Esophagus muscularis mucosa (tissue), 4 donors: ENCODE data around the gene CD300E. TPM values are rescaled to one million over a fixed set of nuclear protein-coding genes. Genes with fewer than 3 reads are reported as not detected.

Source experiments
- DNase-seq: peaks from one replicate; pipeline ENCODE4 v3.0.0-alpha.2; 2017; ENCODE audit errors: extremely low spot score
- H3K27ac ChIP-seq, 4 donors: fragments of 200-600 bp; sonication (generic); replicated peaks in 1 of 4; 1 replicate in 3 of 4; 2 replicates in 1 of 4; pipeline ENCODE4 v1.5.1; 2016 to 2019; ENCODE audit warnings: mild to moderate bottlenecking in 1 of 4
- H3K27me3 ChIP-seq, 4 donors: fragments of 200-600 bp; sonication (generic); one replicate each; pipeline versions ENCODE4 v1.5.1 to v1.6.0; 2016 to 2019
- H3K36me3 ChIP-seq, 4 donors: fragments of 200-600 bp; sonication (generic); one replicate each; pipeline ENCODE4 v1.5.1; 2016 to 2019
- H3K4me1 ChIP-seq, 4 donors: fragments of 200-600 bp; sonication (generic); one replicate each; pipeline ENCODE4 v1.5.1; 2016 to 2019
- H3K4me3 ChIP-seq, 4 donors: fragments of 200-600 bp; sonication (generic); 1 replicate in 2 of 4; 2 replicates in 2 of 4; pipeline ENCODE4 v1.5.1; 2016 to 2019; ENCODE audit warnings: mild to moderate bottlenecking in 4 of 4, moderate library complexity in 1 of 4
- H3K9me3 ChIP-seq, 4 donors: fragments of 200-600 bp; sonication (generic); 1 replicate in 3 of 4; 2 replicates in 1 of 4; pipeline ENCODE4 v1.5.1; 2016 to 2019
- EP300 ChIP-seq: sonication (generic); formaldehyde crosslinking; IDR thresholded peaks from one replicate; pipeline ENCODE4 v1.6.1; 2017; ENCODE audit warnings: antibody characterized with exemption
- POLR2A ChIP-seq: fragments of 450-650 bp; IDR thresholded peaks from one replicate; pipeline ENCODE4 v1.6.1; 2017; ENCODE audit warnings: antibody characterized with exemption, moderate library complexity, mild to moderate bottlenecking, low read depth
- POLR2AphosphoS5 ChIP-seq, 2 donors: sonication (generic); formaldehyde crosslinking; IDR thresholded peaks; one replicate each; pipeline ENCODE4 v1.6.1; 2017; ENCODE audit warnings: antibody characterized with exemption in 2 of 2
- whole genome bisulfite sequencing: methylation state at CpG from one replicate; pipeline ENCODE4 v1.1.5; 2018; 5-methylcytosine and 5-hydroxymethylcytosine counted together
- intact Hi-C: fragments of 100-400 bp; cut with DNase I; formaldehyde crosslinking; loops from one replicate; pipeline ENCODE4 v1.15.1; 2023
- total RNA-seq, 4 donors: library from RNA; depleted of rRNA; stranded (reverse); fragments of >200 nt; gene quantifications; one replicate each; pipeline versions ENCODE4 v1.1.0 to v1.2.1, GENCODE V29; 2016
- TF ChIP-seq, protein P1 (sequence below), 3 experiments: fragments of 200-600 bp in 2 of 3; fragments of 450-650 bp in 1 of 3; sonication (generic) in 2 of 3; IDR thresholded peaks; one replicate each; pipeline ENCODE4 v1.5.1; 2017 to 2019; ENCODE audit warnings: antibody characterized with exemption in 3 of 3, mild to moderate bottlenecking in 2 of 3, moderate library complexity in 1 of 3

The CD300E gene
- total RNA-seq, 4 donors from 2014 or later = 0.39 to 5.0 (median 0.62) TPM

- H3K4me3 ChIP-seq = no peak overlapping the region
Observed at GRCh38 chr17:74597069-74597790, 26.3 kb downstream of the CD300E start.

GRCh38 chr17:74595037-74595750 is 28.3 kb downstream of the CD300E start:
- H3K4me3 ChIP-seq = no peak overlapping the region
- no peak for DNase-seq
- 76% methylated on average over 6 of the region's 6 CpGs for WGBS
- H3K4me1 ChIP-seq = no peaks in the 10 kb centered on the region
- no peaks in the 10 kb centered on the region for H3K36me3 ChIP-seq
- peaks cover 0 to 44% (median 0%) of the 10 kb centered on the region in 4 donors for H3K27me3 ChIP-seq
- intact Hi-C loops = no loop called here
- no peaks in the 10 kb centered on the region for H3K9me3 ChIP-seq
- no peak overlapping the region for H3K27ac ChIP-seq
- TF ChIP-seq POLR2A (no peak), EP300 (no peak), POLR2AphosphoS5 (IDR thresholded peaks at IDR 0.05) (no peak)
- TF ChIP-seq, protein P1, sequence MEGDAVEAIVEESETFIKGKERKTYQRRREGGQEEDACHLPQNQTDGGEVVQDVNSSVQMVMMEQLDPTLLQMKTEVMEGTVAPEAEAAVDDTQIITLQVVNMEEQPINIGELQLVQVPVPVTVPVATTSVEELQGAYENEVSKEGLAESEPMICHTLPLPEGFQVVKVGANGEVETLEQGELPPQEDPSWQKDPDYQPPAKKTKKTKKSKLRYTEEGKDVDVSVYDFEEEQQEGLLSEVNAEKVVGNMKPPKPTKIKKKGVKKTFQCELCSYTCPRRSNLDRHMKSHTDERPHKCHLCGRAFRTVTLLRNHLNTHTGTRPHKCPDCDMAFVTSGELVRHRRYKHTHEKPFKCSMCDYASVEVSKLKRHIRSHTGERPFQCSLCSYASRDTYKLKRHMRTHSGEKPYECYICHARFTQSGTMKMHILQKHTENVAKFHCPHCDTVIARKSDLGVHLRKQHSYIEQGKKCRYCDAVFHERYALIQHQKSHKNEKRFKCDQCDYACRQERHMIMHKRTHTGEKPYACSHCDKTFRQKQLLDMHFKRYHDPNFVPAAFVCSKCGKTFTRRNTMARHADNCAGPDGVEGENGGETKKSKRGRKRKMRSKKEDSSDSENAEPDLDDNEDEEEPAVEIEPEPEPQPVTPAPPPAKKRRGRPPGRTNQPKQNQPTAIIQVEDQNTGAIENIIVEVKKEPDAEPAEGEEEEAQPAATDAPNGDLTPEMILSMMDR (IDR thresholded peaks at IDR 0.05) = no peak

More at GRCh38 chr17:74597069-74597790, 26.3 kb downstream of the CD300E start:
- no peak overlapping the region for H3K27ac ChIP-seq
- no peak for DNase-seq
- peaks cover 0 to 36% (median 0%) of the 10 kb centered on the region in 4 donors for H3K27me3 ChIP-seq
- no peaks in the 10 kb centered on the region for H3K36me3 ChIP-seq
- WGBS = 70% methylated on average over 8 of the region's 8 CpGs
- TF ChIP-seq POLR2A = no peak
- TF ChIP-seq, protein P1 (IDR thresholded peaks at IDR 0.05) = no peak
- TF ChIP-seq POLR2AphosphoS5 (IDR thresholded peaks at IDR 0.05) = no peak
- TF ChIP-seq EP300 = no peak
- intact Hi-C loops = no loop called here
- H3K9me3 ChIP-seq = no peaks in the 10 kb centered on the region
- H3K4me1 ChIP-seq = no peaks in the 10 kb centered on the region

- TF ChIP-seq POLR2AphosphoS5 (IDR thresholded peaks at IDR 0.05) = no peak
- TF ChIP-seq, protein P1 (IDR thresholded peaks at IDR 0.05) = no peak
- TF ChIP-seq POLR2A = no peak
- TF ChIP-seq EP300 = no peak
- Histone ChIP-seq H3K4me3 (no peak within 1 kb of the TSS), H3K4me1 (no peaks in the 10 kb centered on the region), H3K36me3 (no peaks in the 10 kb centered on the region), H3K27ac (no peak within 1 kb of the TSS), H3K9me3 (no peaks in the 10 kb centered on the region), H3K27me3 (peaks cover 0 to 24% (median 0%) of the 10 kb centered on the region in 4 donors)
- intact Hi-C loops = no loop called here
- no peak for DNase-seq
- WGBS = 74% methylated on average over 14 of the region's 14 CpGs
Observed at GRCh38 chr17:74592087-74592990, 31.2 kb downstream of the CD300E start, which contains the start of gene CD300LD. CD300LD (minus strand) TSS chr17:74592283; CDS start chr17:74592202, 81 bp downstream.

DNA sequence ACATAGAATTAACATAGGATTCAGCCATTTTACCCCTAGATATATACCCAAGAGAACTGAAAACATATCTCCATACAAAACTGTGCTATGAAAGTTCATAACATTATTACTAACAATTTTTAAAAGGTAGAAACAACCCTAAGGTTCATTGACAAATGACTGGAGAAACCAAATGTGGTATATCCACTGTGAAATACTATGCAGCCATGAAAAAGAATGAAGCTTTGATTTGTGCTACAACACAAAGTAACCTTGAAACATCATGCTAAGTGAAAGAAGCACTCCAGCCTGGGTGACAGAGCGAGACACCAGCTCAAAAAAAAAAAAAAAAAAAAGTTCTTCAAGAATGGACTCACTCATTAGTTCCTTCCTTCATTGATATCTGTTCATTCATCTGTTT is 32.0 kb downstream of the CD300E start:
- H3K4me1 ChIP-seq = no peaks in the 10 kb centered on the region
- no peak overlapping the region for H3K4me3 ChIP-seq
- peaks cover 0 to 23% (median 0%) of the 10 kb centered on the region in 4 donors for H3K27me3 ChIP-seq
- H3K27ac ChIP-seq = no peak overlapping the region
- no peak for TF ChIP-seq EP300
- TF ChIP-seq POLR2A = no peak
- TF ChIP-seq POLR2AphosphoS5 (IDR thresholded peaks at IDR 0.05) = no peak
- TF ChIP-seq, protein P1 (IDR thresholded peaks at IDR 0.05) = no peak
- DNase-seq = no peak
- H3K9me3 ChIP-seq = no peaks in the 10 kb centered on the region
- 81% methylated on average over 1 of the region's 1 CpG for WGBS
- intact Hi-C loops = no loop called here
- no peaks in the 10 kb centered on the region for H3K36me3 ChIP-seq
